T1000 (cell line): ENCODE measurements around the gene DPYD.

ENCODE experiments used
- DNase-seq: peaks from one replicate; lab custom pipeline; 2025; ENCODE audit warnings: mixed read lengths; lab: John Stamatoyannopoulos, UW

DPYD gene

DNA sequence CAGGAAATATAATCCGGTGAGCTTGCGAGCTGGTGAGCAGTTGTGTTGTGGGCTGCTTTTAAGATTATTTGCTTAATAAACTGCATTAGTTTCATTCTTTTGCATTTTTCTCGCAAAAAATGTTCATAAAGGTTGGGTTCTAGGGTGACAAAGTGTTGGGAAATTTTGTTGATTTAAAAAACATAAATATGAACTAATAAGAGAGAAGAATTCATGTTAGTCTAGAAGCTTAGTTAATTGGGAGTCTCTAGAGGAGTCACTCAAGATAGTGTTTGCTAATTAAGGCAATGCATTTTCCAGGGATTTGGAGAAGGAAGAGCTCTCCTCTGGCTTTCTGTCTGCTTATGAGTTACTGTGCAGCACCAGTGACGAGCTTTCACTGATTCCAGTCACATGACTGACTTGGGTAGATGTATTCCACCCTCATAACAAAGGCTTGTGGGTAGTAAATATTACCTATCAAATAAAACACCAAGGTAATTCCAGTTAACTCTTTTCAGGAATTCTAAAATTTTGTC lies 782.3 kb downstream of the DPYD start:
- no peak for DNase-seq

GRCh38 chr1:97137862-97138514 lies 782.8 kb downstream of the DPYD start:
- no peak for DNase-seq

DNA sequence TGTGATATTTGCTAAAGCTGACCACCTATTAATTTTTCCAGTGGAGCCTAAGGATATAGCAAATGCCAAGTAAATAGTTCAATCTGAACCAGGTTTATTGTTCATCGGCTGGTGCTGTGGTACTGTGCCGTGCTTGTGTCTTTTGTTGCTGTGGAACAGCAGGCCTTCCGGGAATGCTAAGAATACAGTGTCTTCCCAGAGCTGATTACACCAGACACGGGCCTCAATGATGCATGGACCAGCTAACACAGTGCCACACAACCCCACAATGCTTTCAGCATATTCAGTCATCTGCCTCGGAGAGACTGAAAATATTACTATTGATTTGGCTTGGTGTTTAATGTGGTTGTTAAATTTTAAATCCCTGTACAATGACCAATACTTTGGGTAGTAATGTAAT lies 783.8 kb downstream of the DPYD start:
- no peak for DNase-seq

DNA sequence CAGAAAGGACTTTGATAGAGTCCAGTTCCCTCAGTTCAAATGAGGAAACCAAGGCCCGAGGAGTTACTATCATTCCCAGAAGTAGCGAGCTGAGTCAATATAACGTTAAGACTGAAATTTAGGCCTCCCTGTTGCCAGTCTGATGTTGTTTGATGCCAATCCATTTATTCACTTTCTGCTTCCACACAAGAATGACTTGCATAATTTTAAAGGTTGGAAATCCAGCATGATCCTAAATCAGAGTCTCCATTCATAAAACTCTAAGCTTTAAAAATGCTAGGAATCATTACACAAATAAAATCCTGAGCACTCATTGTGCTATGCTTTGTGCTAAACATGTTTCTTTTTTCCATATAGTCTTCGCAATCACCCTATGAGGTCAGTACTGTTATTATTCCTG lies 784.9 kb downstream of the DPYD start:
- DNase-seq: no peak

- DNase-seq: no peak
These were observed 792.4 kb downstream of the DPYD start for GRCh38 chr1:97128426-97128825.

GRCh38 chr1:97123717-97124431 lies 797.0 kb downstream of the DPYD start:
- no peak for DNase-seq

DNA sequence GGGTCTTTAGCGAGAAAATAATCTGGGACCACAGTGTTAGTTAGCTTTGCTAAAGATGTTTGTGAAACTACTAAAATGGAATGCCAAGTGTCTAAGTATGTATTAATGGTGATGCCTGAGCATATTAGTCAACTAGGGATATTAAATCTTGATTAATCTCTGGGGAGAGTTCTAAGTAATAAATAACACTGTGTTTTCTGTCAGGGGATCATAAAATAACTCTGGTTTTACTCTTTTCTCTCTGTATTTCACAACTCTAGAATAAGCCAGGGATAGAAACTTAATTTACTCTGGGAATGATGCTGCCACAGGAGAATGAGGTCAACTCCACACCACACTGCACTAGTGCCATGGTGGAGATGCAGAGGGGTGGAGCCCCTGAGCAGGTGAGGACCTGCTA lies 800.0 kb downstream of the DPYD start:
- DNase-seq: no peak

DNA sequence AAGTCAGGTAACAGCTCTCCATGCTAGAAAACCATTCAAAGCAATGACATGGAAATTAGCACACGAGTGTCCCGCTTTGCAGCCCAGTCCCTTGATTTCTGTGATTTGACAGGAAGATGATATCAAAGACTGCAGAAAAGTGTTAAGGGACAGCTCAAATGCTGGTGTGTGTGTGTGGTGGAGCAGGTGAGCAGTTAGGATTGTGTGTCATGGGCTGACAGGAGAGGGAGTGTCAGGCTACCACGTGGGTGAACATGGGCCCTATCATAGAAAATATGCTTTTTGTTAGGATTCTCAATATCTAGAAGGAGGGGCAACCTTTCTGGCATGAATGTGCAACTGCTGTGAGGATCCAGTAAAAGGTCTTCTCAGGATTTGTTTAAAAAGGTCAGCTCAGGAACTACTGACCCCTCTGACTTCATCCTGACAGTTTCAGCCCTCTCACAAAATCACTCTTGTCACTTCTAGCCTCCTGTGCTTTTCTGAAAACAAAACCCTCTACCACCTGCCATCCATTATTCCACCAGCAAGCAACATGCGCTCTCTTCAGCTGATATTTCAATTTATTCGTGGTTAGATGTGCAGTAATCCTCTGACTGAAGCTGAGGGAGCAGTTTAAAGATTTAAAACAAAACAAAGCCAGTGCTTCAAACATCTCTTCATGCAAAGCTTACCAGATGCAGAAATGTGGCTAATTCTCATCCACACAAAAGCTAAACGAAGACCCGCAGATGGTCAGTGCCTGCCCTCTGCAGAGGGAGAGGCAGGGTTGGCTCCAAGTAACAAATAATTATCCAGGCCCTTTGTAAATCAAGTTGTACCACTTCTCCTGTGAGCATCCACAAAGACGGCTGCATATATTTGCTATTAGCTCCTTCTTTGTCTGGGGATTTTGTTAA lies 801.3 kb downstream of the DPYD start:
- DNase-seq: no peak

GRCh38 chr1:97114842-97115241 lies 806.0 kb downstream of the DPYD start:
- no peak for DNase-seq

- DNase-seq: no peak
These were observed 808.4 kb downstream of the DPYD start for GRCh38 chr1:97112442-97112841.

GRCh38 chr1:97108179-97108578 lies 812.7 kb downstream of the DPYD start:
- DNase-seq: no peak

DNA sequence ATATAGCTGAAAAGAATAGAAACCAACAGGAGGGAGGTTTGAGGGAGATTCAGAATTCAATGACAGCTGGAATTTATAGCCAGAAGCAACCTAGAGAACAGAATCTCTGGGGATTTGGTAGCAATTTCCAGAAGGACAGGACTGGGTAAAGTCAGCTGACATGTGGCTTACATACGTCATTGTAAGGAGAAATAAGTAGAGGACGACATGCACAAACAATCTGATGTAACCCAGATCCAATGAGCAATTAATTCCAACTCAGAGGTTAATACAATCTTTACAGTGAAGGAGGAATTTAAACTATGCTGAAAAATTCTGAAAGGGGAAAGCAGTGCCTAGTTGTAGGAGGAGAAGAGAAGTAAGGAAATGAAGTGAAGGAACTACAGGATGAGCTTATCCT lies 815.3 kb downstream of the DPYD start:
- no peak for DNase-seq

- no peak for DNase-seq
These were observed 819.3 kb downstream of the DPYD start for GRCh38 chr1:97101509-97101908.

GRCh38 chr1:97097404-97097925 lies 823.4 kb downstream of the DPYD start:
- DNase-seq: no peak

- no peak for DNase-seq
These were observed 825.1 kb downstream of the DPYD start for GRCh38 chr1:97095764-97096163.

- DNase-seq: no peak
These were observed 826.4 kb downstream of the DPYD start for GRCh38 chr1:97094247-97094972.

DNA sequence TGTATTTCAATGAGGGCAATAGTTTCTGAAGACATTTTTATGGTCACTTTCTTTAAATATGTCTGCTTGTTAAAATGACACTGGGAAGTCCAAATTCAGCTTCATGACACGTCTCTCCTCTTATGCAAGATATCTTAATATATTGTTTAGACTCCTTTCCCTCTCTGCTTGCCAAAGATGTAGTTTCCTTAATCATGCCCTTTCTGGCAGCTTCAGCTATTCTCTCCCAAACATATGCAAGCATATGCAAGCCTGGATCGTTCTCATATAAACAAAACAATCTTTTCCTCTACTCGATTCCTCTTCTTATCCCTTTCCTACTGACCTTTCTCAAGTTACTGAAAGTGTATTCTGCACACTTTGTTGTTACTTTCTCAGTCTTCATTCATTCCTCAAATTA lies 827.1 kb downstream of the DPYD start:
- no peak for DNase-seq

- no peak for DNase-seq
These were observed 828.0 kb downstream of the DPYD start for GRCh38 chr1:97092824-97093223.

- DNase-seq: no peak
These were observed 829.2 kb downstream of the DPYD start for GRCh38 chr1:97091679-97092078.

GRCh38 chr1:97091263-97091662 lies 829.6 kb downstream of the DPYD start:
- DNase-seq: no peak

- no peak for DNase-seq
These were observed 830.1 kb downstream of the DPYD start for GRCh38 chr1:97090725-97091124.

DNA sequence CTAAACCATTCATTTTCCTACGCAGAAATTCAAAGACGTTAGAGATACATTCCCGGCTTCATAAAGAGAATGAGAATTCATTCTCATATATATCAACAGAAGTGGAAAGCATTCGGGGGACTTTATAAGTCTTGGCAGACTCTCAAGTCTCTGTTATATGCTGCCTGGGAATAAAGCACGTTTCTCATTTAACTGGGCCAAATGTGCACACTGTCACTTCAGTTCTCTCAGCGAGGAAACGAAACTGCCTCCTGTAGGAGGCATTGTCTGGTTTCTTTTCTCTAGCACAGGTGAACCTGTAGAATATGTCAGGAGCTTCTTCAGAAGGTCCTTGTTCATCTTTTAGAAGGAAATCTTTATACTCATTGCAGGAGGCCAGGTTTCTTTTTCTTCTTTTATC lies 831.7 kb downstream of the DPYD start:
- DNase-seq: no peak
